GM19035 (cell line): Measurements from ENCODE around the gene GHRHR.

Experiments
- ATAC-seq: cut with Tn5 transposase; IDR thresholded peaks from one replicate; pipeline ENCODE4 v1.9.1; 2021; ENCODE audit not compliant: unreplicated experiment

GHRHR gene

DNA sequence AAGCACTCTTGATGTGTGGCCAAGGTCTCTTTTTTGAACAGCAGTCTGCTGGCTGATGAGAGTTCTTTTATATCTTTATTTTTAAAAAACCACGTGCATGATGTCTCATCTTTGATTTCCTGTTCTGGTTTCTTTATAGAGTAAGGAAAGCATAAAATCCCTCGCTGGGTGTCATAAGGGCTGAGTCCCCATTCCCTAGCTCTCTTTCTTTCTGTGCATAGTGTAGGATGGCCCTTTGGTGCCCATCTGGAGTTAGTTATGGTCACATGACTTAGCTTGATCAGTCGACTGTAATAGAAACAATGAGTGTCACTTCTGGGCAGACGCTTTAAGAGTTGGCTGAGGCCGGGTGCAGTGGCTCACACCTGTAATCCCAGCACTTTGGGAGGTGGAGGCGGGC, 38.5 kb downstream of the GHRHR start:
- no peak for ATAC-seq

DNA sequence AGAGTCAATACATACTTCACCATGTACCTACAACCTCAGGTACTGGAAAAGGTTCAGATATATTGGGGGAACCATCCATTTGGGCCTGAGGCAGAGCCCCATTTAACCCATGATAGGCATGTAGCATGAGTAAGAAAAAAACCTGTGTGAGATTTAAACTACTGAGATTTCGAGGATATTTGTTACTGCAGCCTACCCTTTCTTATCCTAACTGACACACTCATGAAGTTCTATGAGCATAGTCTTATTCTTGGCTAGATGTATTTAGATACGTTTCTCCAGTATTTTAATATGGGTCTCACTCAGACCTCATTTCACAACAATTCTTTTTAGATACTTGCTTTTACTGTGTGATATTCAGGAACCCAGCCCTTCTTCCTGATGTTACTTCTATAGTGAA, 39.3 kb downstream of the GHRHR start:
- no peak for ATAC-seq

DNA sequence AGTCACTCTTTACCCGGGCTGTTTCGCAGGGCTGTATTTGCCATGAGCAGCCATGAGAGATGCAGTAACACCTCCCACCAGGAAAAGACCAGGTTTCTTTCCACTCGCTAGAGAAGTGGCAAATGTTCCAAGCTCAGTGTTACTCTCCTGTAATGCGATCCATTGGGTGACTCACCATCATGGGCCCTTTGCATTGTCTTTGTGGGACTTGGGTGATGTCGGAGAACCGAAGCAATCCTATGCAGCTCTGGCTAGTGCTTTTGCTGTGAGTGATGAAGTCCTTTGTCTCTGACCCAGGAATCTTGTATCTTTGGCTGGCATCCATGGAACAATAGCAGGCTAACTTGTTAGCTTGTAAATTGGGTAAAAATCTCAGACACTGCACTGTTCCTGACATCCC, 40.0 kb downstream of the GHRHR start:
- no peak for ATAC-seq

DNA sequence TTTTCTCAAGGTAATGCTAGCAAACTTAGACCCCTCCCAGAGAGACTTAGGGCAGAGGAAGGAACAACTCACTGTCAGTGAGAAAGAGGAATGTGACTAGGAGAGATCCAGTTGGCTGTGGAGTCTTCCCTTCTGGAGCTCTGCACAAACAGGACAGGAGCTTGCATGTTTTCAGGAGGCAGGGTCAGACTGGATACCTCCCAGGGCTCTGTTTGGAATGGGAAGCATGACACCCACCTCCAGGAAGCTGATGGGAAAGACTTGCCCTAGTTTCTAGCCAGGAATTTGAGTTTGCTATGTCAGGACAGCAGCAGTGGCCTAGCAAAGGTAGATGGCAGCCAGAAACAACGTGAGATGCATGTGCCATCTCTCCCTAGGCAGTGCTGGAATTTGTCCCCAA, 40.6 kb downstream of the GHRHR start:
- ATAC-seq, result no peak

DNA sequence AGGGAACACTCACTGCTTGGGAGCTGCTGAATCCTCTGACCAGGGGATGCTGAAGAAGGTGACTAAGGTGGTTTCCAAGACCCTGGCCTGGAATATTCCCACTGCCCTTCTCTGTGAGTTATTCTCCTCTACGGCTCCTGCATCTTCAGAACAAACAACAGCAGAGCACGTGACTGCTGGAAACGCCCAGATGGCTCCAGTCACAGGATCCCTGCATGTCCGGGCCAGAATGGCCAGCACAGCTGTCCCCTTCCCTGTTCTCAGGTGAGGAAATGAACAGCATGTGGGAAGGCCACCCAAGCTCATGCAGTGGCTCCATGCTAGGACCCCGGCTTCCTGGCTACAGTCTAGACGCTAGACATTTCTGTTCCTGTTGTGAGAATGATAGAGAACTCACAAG, 43.1 kb downstream of the GHRHR start:
- ATAC-seq, result no peak

DNA sequence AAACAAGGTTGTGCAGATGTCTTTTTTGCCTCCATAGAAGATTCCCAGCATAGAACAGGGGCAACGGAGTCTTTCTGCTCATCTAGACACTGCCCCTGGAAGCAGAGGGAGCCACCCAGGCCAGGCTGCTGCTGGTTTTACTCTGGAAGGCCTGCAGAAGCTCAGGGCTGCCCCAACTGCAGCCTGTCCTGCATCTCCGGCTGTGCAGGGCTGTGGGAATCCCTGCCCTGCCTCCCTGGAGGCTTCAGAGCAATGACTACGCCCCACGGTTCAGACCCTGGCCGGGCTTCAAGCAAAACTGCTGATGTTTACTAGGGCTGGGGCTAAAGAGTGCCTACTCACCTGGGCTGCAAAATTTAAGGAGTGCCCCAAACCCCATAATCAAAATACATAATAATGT, 43.9 kb downstream of the GHRHR start:
- no peak for ATAC-seq

DNA sequence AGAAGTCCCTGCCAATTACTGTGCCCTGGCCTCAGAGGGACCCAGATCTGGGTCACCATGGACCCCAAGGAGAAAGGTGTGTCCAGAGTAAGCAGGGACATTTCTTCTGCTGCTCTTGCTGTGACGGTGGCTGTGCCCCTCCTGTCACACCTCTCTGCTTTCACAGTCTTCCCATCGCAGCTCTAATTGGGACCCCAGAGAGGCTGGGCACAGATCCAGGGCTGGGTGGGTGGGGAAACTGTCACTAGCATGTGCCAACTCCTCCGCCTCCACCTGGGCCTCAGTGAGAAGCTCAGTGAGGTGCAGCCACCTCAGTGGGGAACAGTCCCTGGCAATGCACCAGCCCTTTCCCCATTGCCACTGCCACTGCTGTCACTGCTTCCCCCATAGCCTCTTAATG, 51.1 kb downstream of the GHRHR start:
- no peak for ATAC-seq

DNA sequence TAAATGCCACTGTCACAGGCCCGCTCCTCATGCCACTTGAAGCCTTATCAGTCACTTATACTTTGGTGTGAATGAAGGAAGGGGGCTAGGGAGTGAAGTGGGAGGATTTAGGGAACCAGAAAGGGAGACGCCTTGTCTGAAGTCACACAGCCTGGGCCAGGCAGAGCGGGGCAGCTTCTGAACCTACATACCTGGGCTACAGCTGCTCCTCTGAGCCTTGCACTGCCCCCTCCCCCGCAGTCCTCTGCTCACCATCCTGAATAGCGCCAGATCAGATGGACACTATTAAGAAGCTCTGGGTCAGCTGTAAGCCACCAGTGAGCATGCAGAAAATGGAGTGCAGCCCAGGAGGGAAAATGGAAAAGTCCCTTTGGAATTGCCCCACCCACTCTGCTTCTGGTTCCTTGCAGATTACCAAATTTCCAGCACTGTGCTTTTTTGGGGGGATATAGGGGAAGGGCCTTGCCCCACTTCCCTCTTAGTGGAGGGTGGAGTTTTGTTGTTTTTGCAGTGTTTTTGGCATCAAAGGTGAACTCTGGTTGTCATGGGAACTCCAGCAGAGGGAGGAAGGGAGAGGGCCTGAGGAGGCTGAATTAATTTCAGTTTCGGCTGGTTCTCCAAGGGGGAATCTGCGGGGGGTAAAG, 53.4 kb downstream of the GHRHR start:
- no peak for ATAC-seq

DNA sequence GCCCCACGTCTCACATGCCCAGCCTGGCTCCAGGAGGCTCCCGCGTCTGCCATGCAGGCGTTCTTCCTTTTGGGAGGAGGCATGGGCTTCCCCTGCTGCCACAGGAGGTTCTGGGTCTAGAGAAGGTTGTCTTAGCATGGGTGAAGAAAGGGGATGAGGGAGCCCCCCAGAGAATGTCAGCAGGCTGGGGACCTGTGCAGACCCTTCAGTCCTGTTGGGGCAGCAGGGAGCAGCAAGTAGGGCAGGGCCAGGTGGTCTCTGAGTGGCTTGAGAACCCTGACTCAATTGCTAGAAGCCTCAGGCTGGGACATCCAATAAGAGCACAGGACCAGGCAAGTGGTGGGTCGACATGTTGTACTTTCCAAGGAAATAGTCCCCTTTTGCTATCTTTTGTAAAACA, 54.0 kb downstream of the GHRHR start:
- no peak for ATAC-seq

DNA sequence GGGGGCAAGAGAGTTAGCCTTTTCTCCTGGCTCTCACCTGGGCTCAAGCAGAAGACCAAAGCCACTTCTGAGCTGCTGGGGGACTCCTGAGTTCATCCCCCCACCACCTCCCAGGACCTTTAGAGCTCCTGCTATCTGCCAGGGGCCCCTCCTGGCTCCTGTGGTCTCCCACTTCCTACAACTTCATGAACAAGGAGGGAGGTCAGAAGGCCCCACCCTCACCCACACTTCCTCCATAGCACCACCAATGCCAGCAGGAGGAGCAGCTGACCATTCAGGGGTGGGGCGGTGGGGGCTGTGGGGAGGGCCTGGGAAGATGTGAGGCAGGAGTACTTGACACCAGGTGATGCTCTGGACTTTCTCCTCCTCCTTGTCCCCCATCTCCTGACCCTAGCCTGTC, 55.8 kb downstream of the GHRHR start:
- no peak for ATAC-seq

DNA sequence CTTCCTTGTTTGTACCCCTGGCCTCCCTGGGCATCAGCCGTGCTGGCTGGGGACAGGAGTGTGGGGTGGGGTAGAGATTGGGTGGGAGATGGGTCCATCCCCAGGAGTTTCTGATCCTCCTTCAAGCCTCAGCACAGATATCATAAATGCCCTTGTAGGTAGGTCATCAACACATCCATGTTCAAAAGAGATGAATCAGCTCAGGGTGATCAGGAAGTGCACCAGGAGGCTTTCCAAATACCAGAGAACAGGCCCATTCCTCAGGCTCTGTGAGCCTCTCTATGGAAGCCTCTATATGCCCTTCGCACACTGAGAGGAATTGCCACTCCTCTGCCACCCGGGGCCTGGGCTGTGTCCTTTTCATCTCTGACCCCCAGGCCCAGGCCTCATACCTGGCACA, 56.4 kb downstream of the GHRHR start:
- ATAC-seq, result no peak

DNA sequence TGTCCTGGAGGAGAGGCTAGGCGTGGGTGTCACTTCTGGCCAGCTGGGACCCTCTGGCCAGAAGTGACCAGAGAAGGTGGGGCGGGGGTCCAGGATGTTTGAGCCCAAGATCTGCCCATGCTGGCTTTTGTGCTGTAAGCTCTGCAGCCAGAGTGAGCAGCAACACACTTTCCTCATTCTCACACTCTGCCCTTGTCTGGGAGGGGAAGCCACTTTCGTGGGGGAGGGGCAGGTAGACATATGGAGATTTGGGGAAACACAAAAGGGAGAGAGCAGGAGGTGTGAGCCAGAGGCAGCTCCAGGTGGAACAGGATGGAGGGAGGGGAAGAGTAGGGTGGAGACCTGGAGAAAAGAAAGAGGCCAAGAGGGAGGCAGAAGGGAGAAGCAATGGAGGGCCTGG, 56.9 kb downstream of the GHRHR start:
- ATAC-seq, result no peak

DNA sequence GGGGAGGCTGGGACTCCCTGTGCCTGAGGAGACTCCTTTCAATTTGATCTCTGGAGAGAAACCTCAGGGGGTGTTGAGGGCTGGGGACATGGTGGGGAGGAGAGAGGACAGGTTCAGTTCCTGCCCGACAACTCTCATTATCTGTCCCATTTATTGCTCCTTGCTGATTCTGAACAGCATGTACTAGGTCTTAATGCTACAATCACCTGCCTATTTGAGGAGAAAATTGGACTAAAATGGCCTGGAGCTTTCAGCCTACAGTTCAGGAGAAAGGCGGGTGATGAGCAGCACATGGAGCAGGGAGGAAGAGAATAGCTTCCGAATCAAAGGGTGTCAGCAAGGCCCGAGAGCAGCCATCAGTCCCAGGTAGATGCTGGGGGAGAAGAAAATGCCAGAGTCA, 58.4 kb downstream of the GHRHR start:
- ATAC-seq, result no peak

DNA sequence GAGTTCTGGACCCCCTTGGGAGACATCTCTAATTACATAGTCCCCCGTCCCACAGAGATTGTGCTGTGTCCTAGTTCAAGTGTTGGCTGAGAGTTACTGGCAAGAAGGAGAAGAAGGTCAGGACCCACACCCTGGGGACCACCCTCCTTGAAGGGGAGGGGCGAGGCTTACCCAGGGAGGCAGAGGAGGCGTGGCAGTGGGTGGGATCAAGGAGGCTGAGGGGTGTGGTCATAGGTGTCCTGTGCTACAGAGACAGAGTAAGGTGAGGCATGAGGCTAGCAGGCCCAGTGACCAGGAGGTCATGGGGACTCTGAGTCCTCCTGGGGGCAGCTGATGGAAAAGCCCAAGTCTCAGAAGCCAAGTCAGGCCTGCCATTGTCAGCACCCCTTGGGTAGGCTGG, 59.0 kb downstream of the GHRHR start:
- ATAC-seq, result no peak

DNA sequence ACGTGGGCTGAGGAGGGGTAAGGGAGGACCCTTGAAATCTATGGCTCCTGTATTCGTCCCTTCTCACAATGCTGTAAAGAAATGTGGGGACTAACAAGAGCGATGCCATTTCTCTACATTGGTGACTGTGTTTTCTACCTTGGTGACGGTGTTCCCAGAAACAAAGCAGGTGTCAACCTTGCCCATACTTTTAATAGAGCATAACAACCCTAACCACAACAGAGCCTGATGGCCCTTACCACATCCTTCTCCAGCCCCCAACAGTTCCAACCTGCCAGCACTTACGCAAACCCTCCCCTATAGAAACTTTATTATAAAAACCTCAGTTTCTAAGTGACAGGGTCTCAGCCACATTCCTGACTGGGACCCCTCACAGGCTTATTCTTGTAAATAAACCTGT, 60.1 kb downstream of the GHRHR start:
- no peak for ATAC-seq

DNA sequence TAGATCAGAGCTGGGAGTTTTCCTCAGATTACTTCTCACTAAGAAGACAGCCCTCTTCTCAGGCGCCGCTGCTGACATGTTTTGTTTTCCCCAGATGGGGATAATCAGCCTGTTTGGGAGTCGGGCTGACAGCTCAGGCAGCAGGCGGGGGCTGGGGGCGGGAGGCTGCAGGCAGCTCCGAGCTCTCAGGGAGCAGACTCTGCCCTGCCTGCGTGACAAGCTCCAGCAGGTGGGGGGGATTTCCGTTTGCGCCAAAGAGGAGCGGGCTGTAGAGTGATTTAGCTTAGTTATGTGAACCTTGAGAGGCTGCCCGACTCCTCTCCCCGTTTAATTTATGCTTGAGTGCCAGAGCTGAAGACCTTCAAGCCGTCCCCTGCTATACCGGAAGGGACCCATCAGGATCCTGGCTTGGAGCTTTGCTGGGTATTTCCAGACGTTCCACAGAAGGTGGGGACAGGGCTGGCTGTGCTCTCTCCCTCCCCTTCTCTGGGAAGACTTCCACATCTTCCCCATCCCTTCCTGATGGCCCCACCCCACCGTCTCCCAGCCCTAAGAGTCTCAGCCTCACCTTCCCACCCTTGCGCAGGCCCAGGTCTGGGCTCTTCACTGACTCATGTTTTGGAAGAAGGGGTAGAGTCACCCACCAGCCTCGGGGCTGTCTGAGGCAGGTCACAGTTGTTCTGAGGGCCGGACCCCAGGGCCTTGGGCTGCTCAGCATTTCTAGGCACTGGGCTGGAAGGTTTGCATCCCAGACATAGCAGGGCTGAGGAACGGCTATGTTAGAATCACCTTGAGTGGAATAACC, 63.6 kb downstream of the GHRHR start:
- no peak for ATAC-seq

DNA sequence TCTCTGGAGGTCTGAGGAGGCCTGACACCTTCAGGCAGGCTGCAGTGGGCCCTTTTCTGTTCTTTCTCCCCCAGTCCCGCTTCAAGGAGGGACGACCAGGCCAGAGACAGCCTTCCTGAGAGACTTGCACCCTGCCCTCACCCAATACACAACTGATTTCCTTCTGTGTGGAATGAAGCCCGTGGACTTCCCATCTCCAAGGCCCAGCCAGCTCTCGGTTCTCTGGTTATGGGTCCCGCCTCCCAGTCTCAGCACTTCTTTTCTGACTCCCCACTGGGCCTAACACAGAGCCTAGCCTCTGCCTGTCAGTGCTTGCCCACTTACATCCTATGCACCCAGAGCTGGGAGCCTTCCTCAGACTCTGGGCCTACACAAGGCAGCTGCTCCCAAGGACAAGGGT, 64.3 kb downstream of the GHRHR start:
- no peak for ATAC-seq

DNA sequence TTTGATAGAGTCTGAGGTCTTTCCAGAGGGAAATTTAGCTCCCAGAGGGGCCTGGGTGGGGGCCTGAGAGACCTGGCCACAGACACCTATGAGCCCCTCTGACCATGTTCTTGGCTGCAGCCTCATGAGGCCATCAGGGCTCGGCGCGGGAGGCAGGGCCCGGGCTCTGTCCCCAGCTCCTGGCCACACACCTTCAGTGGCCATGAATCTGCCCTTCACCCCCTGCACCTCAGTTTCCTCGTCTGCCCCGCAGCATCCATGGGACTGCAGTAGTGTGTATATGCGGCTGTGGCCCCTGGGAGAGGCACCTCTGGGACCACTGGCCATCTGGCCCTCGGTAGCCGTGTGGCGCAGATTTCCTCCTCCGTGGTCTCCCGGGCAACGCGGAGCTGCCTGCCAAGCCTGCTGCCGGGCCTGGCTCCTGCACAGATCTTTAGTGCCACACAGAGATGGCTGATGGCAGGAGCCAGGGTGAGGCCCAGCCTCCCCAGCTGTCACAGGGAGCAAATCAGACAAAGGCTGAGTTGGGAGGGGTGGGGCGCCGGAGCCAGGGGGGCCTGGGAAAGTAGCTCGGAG, 64.8 kb downstream of the GHRHR start:
- no peak for ATAC-seq
